ENCODE results near the gene PKD1. TPM values are rescaled to one million over a fixed set of nuclear protein-coding genes. Genes with fewer than 3 reads are reported as not detected.

PKD1 gene
- total and polyA plus RNA-seq, 2 of the 13 experiments (the other 11 are each of a cell fraction or from before 2014, with no cell fraction given): 22.1 to 23.0 TPM

GRCh38 chr16:2149630-2150417 is 14.1 kb upstream of the PKD1 start (continued):
- TF ChIP-seq STAT6 (CRISPR knock-in tag; IDR thresholded peaks at IDR 0.05; ENCODE audit: borderline replicate concordance) (no peak), ZNF557 (CRISPR knock-in tag; IDR thresholded peaks at IDR 0.05) (0 out of 2 replicates have a peak, but pooled peaks have one; percentile 4), ZBTB44 (CRISPR knock-in tag; IDR thresholded peaks at IDR 0.05) (no peak), RBM39 (IDR thresholded peaks at IDR 0.05; ENCODE audit: low read depth, low read length, poor library complexity, severe bottlenecking) (peak; percentile 39), SSRP1 (CRISPR knock-in tag; IDR thresholded peaks at IDR 0.05) (0 out of 2 replicates have a peak, but pooled peaks have one; percentile 12), ZNF329 (CRISPR knock-in tag; IDR thresholded peaks at IDR 0.05; ENCODE audit: low read depth) (no peak), POGK (CRISPR knock-in tag; conservative IDR thresholded peaks at IDR 0.05) (peak; percentile 37; the same call in 1 of the 2 replicates), PRDM4 (CRISPR knock-in tag; IDR thresholded peaks at IDR 0.05; ENCODE audit: borderline replicate concordance) (no peak), JUNB (CRISPR knock-in tag; IDR thresholded peaks at IDR 0.05; ENCODE audit: borderline replicate concordance) (no peak), U2AF1 (optimal IDR thresholded peaks at IDR 0.05; ENCODE audit: low read depth, low read length) (no peak), HIC2 (CRISPR knock-in tag; IDR thresholded peaks at IDR 0.05; ENCODE audit: low read depth) (peak; percentile 38), KDM5B (CRISPR knock-in tag; IDR thresholded peaks at IDR 0.05; ENCODE audit: borderline replicate concordance) (no peak; the same call in 1 of the 2 replicates), NCOA2 (CRISPR knock-in tag; IDR thresholded peaks at IDR 0.05) (no peak), HOXA7 (CRISPR knock-in tag; IDR thresholded peaks at IDR 0.05) (no peak)
